Esophagus squamous epithelium (tissue), 5 donors: Measurements from ENCODE around the gene GRIP1. TPM values are rescaled to one million over a fixed set of nuclear protein-coding genes. Genes with fewer than 3 reads are reported as not detected.

Experiments used
- DNase-seq: peaks from one replicate; lab custom pipeline; 2025; lab: John Stamatoyannopoulos, UW
- H3K27ac ChIP-seq, 4 donors: fragments of 200-600 bp; sonication (generic); one replicate each; pipeline ENCODE4 v1.5.1; 2016 to 2019; ENCODE audit warnings: mild to moderate bottlenecking in 1 of 4
- H3K27me3 ChIP-seq, 4 donors: fragments of 200-600 bp; sonication (generic); 1 replicate in 3 of 4; 2 replicates in 1 of 4; pipeline versions ENCODE4 v1.5.1 to v1.6.0; 2017 to 2021; ENCODE audit warnings: antibody characterized with exemption in 1 of 4
- H3K36me3 ChIP-seq, 3 donors: fragments of 200-600 bp; sonication (generic); one replicate each; pipeline ENCODE4 v1.5.1; 2016 to 2019
- H3K4me1 ChIP-seq, 3 donors: fragments of 200-600 bp; sonication (generic); one replicate each; pipeline ENCODE4 v1.5.1; 2017 to 2019
- H3K4me3 ChIP-seq, 4 donors: fragments of 200-600 bp; sonication (generic); 1 replicate in 3 of 4; 2 replicates in 1 of 4; pipeline ENCODE4 v1.5.1; 2016 to 2019; ENCODE audit warnings: mild to moderate bottlenecking in 2 of 4, moderate library complexity in 1 of 4
- H3K9me3 ChIP-seq, 3 donors: fragments of 200-600 bp; sonication (generic); one replicate each; pipeline ENCODE4 v1.5.1; 2016 to 2019
- POLR2A ChIP-seq, 4 donors: fragments of 450-650 bp; IDR thresholded peaks; one replicate each; pipeline ENCODE4 v1.6.1; 2017; ENCODE audit warnings: antibody characterized with exemption in 4 of 4, mild to moderate bottlenecking in 4 of 4, moderate library complexity in 3 of 4
- WGBS, 2 donors: methylation state at CpG; one replicate each; pipeline ENCODE4 v1.1.5; 2018; 5-methylcytosine and 5-hydroxymethylcytosine counted together
- intact Hi-C: fragments of 100-400 bp; cut with DNase I; formaldehyde crosslinking; loops from one replicate; pipeline ENCODE4 v1.15.0; 2022
- total RNA-seq, 4 donors: library from RNA; depleted of rRNA; stranded (reverse); fragments of >200 nt; gene quantifications; one replicate each; pipeline ENCODE4 v1.1.0, GENCODE V29; 2016
- TF ChIP-seq, protein P1 (sequence below), 6 experiments: fragments of 450-650 bp in 4 of 6; fragments of 200-600 bp in 2 of 6; sonication (generic) in 2 of 6; IDR thresholded peaks; one replicate each; pipeline ENCODE4 v1.5.1; 2016 to 2019; ENCODE audit warnings: antibody characterized with exemption in 6 of 6, mild to moderate bottlenecking in 4 of 6, moderate library complexity in 4 of 6
- donor health status: DM: yes; HTN: yes; CAD: no.

Gene GRIP1
- total RNA-seq, 4 donors from 2014 or later: 4.9 to 15.9 (median 11.0) TPM

GRCh38 chr12:66446276-66446675 lies 232.6 kb downstream of the GRIP1 start:
- Histone ChIP-seq H3K4me1 (no peaks in the 10 kb centered on the region), H3K9me3 (no peaks in the 10 kb centered on the region), H3K27ac (no peak overlapping the region), H3K27me3 (no peaks in the 10 kb centered on the region), H3K36me3 (no peaks in the 10 kb centered on the region), H3K4me3 (no peak overlapping the region)
- intact Hi-C loops: no loop called here
- TF ChIP-seq, protein P1, sequence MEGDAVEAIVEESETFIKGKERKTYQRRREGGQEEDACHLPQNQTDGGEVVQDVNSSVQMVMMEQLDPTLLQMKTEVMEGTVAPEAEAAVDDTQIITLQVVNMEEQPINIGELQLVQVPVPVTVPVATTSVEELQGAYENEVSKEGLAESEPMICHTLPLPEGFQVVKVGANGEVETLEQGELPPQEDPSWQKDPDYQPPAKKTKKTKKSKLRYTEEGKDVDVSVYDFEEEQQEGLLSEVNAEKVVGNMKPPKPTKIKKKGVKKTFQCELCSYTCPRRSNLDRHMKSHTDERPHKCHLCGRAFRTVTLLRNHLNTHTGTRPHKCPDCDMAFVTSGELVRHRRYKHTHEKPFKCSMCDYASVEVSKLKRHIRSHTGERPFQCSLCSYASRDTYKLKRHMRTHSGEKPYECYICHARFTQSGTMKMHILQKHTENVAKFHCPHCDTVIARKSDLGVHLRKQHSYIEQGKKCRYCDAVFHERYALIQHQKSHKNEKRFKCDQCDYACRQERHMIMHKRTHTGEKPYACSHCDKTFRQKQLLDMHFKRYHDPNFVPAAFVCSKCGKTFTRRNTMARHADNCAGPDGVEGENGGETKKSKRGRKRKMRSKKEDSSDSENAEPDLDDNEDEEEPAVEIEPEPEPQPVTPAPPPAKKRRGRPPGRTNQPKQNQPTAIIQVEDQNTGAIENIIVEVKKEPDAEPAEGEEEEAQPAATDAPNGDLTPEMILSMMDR (IDR thresholded peaks at IDR 0.05): no peak
- TF ChIP-seq POLR2A (IDR thresholded peaks at IDR 0.05): no peak
- no peak for DNase-seq
- WGBS, 2 donors: 85 to 95% methylated on average over 2 of the region's 2 CpGs

DNA sequence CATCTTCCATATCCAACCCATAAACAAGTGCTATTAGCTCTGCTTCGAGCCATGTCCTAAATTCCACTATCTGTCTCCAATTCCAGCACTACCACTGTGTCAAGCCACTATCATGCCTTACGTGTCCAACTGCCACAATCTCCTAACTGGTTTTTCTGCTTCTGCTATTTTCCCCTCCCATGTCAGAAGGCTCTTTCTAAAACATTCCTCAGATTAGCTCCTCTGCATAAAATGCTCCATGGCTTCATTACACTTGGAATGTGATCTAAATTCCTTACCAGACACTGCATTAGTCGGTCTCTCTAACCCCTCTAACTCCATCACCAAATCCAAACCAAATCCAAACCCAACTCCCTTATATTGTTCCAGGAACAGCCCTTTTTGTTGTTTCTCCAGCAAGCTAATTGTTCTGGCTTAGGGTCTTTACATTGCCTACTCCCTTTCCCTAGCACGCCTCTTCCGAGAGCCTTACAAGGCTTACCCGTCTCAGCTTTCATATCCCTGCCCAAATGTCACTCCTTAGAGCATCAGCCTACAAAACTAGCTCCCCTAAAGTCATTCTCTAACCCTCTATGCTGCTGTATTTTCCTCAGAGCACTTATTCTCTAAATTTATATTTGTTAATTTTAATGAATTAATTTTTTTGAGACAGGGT lies 236.8 kb downstream of the GRIP1 start:
- WGBS, 2 donors: 91 to 92% methylated on average over 6 of the region's 6 CpGs

GRCh38 chr12:66438601-66439000 lies 240.3 kb downstream of the GRIP1 start:
- DNase-seq: no peak
- H3K9me3 ChIP-seq: no peaks in the 10 kb centered on the region
- intact Hi-C loops: no loop called here
- TF ChIP-seq, protein P1 (IDR thresholded peaks at IDR 0.05): no peak
- no peak for TF ChIP-seq POLR2A (IDR thresholded peaks at IDR 0.05)
- no peaks in the 10 kb centered on the region for H3K27me3 ChIP-seq
- no peak overlapping the region for H3K27ac ChIP-seq
- H3K36me3 ChIP-seq: no peaks in the 10 kb centered on the region
- H3K4me1 ChIP-seq: no peaks in the 10 kb centered on the region
- H3K4me3 ChIP-seq: no peak overlapping the region
- WGBS, 2 donors: 83 to 88% methylated on average over 1 of the region's 1 CpG

More for the DNA sequence above, 236.8 kb downstream of the GRIP1 start:
- Histone ChIP-seq H3K36me3 (no peaks in the 10 kb centered on the region), H3K27me3 (no peaks in the 10 kb centered on the region), H3K9me3 (no peaks in the 10 kb centered on the region), H3K4me3 (no peak overlapping the region), H3K27ac (no peak overlapping the region), H3K4me1 (no peaks in the 10 kb centered on the region)
- no peak for TF ChIP-seq POLR2A (IDR thresholded peaks at IDR 0.05)
- TF ChIP-seq, protein P1 (IDR thresholded peaks at IDR 0.05): no peak
- DNase-seq: no peak
- intact Hi-C loops: no loop called here

- no peaks in the 10 kb centered on the region for H3K27me3 ChIP-seq
- H3K9me3 ChIP-seq: no peaks in the 10 kb centered on the region
- no peaks in the 10 kb centered on the region for H3K4me1 ChIP-seq
- H3K36me3 ChIP-seq: no peaks in the 10 kb centered on the region
- TF ChIP-seq, protein P1 (IDR thresholded peaks at IDR 0.05): no peak
- no peak for TF ChIP-seq POLR2A (IDR thresholded peaks at IDR 0.05)
- DNase-seq: no peak
- no peak overlapping the region for H3K27ac ChIP-seq
- no peak overlapping the region for H3K4me3 ChIP-seq
- WGBS, 2 donors: 72 to 84% methylated on average over 4 of the region's 4 CpGs
- intact Hi-C loops: no loop called here
Observed at GRCh38 chr12:66430106-66430505, 248.8 kb downstream of the GRIP1 start.

DNA sequence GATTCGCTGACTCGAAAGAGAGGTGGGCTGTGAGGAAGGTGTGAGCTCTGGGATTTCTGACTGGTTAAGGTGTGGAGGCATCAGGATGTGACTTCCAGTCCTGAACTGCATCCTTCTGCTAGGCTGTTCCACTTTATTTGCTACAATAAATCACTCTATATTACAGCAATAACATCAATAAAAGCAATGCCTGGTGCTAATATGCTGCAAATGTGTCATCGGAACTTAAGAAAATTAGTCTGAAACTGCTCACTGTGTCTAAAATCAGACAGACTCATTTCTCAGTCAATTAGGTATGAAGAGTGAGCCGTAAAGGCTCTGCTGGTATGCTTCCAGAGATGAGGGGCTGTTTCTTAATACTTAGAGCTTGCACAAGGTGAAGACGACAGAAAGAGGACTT lies 250.0 kb downstream of the GRIP1 start:
- intact Hi-C loops: no loop called here
- DNase-seq: no peak
- no peaks in the 10 kb centered on the region for H3K4me1 ChIP-seq
- 88 to 96% methylated on average over 5 of the region's 5 CpGs for WGBS, 2 donors
- TF ChIP-seq, protein P1 (IDR thresholded peaks at IDR 0.05): no peak
- TF ChIP-seq POLR2A (IDR thresholded peaks at IDR 0.05): no peak
- H3K9me3 ChIP-seq: no peaks in the 10 kb centered on the region
- no peak overlapping the region for H3K4me3 ChIP-seq
- no peaks in the 10 kb centered on the region for H3K36me3 ChIP-seq
- H3K27ac ChIP-seq: no peak overlapping the region
- H3K27me3 ChIP-seq: no peaks in the 10 kb centered on the region
